GM10266 (cell line): ENCODE results near the gene GOLGA8J.
"Not testable (repeated sequence)": the region's sequence is repeated elsewhere in the genome, so short reads cannot be mapped to it uniquely, and the experiment has no call there.

Experiments used
- DNase-seq: peaks from one replicate; pipeline ENCODE4 v3.0.0; 2012; ENCODE audit errors: extremely low spot score
- TF ChIP-seq, protein P1 (sequence below): IDR thresholded peaks from 2 replicates; pipeline ENCODE4 v1.5.1; 2012; ENCODE audit warnings: mild to moderate bottlenecking, low read depth; ENCODE audit not compliant: control insufficient read depth, insufficient read depth; ENCODE audit errors: missing control alignments

Gene GOLGA8J

DNA sequence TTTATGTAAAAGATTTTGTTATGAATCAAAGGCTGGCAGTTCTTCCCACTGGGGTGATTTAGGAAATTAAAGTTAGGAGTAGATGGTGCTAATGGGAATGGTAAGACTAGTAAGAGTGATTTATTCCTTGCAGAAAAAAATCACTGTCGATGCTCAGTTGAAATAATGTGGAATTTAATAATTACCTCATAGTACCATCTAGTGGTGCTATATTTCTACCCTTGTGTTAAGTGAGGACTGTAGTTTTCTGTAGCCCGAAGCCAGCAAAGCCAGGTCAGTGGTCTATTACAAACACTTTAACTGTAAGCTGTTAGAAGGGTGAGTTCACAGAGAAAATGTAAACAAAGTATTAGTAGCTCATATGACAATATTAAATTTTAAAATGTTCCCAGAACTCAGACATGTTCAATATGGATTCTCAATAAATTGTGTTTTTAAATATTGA lies 39.5 kb upstream of the GOLGA8J start:
- DNase-seq = no peak
- TF ChIP-seq, protein P1, sequence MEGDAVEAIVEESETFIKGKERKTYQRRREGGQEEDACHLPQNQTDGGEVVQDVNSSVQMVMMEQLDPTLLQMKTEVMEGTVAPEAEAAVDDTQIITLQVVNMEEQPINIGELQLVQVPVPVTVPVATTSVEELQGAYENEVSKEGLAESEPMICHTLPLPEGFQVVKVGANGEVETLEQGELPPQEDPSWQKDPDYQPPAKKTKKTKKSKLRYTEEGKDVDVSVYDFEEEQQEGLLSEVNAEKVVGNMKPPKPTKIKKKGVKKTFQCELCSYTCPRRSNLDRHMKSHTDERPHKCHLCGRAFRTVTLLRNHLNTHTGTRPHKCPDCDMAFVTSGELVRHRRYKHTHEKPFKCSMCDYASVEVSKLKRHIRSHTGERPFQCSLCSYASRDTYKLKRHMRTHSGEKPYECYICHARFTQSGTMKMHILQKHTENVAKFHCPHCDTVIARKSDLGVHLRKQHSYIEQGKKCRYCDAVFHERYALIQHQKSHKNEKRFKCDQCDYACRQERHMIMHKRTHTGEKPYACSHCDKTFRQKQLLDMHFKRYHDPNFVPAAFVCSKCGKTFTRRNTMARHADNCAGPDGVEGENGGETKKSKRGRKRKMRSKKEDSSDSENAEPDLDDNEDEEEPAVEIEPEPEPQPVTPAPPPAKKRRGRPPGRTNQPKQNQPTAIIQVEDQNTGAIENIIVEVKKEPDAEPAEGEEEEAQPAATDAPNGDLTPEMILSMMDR = no peak

DNA sequence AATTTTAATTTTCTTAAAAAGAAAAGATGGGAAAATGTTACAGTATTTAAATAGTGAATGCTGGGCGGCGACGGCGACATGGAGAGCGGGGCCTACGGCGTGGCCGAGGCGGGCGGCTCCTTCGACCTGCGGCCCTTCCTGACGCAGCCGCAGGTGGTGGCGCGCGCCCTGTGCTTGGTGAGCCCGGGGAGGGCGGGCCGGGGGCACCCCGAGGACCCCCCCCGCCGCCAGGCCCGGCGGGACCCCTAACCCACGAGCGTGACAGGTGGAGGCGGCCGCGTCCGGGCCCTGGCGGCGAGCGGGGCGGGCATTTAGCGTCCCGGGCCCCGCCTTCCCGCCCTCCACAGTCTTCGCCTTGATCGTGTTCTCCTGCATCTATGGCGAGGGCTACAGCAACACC lies 38.4 kb upstream of the GOLGA8J start:
- TF ChIP-seq, protein P1 = no peak
- no peak for DNase-seq

DNA sequence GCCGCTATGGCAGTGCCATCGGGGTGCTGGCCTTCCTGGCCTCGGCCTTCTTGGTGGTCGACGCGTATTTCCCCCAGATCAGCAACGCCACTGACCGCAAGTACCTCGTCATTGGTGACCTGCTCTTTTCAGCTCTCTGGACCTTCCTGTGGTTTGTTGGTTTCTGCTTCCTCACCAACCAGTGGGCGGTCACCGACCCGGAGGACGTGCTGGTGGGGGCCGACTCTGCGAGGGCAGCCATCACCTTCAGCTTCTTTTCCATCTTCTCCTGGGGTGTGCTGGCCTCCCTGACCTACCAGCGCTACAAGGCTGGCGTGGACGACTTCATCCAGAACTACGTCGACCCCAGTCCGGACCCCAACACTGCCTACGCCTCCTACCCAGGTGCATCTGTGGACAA lies 37.9 kb upstream of the GOLGA8J start:
- not testable (repeated sequence) for DNase-seq

DNA sequence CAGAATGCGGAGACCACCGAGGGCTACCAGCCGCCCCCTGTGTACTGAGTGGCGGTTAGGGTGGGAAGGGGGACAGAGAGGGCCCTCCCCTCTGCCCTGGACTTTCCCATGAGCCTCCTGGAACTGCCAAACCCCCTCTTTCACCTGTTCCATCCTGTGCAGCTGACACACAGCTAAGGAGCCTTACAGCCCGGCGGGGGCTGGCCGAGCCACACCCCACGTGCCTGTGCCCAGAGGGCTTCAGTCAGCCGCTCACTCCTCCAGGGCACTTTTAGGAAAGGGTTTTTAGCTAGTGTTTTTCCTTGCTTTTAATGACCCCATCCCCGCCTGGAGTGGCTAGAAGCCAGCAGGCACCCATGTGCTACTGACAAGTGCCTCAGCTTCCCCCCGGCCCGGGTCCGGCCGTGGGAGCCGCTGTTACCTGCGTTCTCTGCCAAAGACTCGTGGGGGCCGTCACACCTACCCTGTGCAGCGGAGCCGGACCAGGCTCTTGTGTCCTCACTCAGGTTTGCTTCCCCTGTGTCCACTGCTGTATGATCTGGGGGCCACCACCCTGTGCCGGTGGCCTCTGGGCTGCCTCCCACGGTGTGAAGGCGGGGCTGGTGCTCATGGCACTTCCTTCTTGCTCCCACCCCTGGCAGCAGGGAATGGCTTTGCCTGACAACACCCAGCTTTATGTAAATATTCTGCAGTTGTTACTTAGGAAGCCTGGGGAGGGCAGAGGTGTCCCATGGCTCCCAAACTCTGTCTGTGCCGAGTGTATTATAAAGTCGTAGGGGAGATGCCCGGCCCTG lies 37.3 kb upstream of the GOLGA8J start:
- DNase-seq = not testable (repeated sequence)

DNA sequence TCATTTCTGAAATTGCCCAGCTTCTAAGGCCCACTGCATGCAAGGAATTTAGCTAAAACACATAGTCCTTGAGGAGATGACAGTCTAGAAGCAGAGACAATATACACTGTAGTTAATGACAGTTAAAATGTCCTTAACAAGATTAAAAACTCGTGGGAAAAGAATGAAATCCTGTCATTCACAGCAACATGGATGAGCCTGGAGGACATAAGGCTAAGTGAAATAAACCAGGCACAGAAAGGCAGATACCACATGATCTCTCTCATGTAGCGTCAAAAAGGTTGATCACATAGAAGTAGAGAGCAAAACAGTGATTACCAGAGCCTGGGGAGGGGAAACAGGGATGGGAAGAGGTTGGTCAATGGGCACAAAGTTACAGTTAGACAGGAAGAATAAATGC lies 36.3 kb upstream of the GOLGA8J start:
- no peak for DNase-seq
- TF ChIP-seq, protein P1 = no peak

DNA sequence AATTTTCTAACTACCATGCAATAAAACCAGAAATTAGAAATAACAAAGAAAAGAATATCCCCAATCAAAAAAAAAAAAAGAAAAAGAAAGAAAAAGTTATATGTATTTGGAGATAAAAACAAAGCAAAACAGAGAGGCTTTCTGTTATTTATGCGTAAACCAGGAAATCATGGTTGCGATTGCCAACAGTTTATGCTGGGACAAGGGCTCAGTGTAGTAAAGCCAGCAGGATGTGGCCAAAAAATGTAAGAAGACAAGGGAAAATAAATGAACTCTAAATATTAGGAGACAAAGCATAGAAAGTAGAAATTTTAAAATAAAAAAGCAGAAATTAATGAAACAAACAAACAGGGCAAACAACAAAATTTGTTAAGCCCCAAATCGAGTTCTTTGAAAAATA lies 27.2 kb upstream of the GOLGA8J start:
- TF ChIP-seq, protein P1 = no peak
- DNase-seq = no peak

DNA sequence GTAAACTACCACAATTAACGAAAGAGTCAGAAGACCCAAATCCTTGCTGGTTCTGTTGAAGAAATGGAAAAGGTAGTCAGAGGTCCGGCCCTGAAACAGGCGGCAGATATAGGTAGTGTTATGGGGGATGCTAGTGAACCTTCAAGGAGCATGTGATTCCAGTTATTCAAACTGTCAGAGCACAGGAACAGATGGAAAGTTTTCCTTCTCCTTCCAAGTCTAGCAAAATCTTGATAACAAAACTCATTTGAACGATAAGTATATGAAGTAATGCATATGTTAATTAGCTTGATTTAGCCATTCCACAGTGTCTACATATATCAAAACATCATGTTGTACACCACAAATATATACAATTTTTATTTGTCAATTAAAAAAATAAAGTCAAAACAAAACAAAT lies 26.6 kb upstream of the GOLGA8J start:
- TF ChIP-seq, protein P1 = no peak
- no peak for DNase-seq

DNA sequence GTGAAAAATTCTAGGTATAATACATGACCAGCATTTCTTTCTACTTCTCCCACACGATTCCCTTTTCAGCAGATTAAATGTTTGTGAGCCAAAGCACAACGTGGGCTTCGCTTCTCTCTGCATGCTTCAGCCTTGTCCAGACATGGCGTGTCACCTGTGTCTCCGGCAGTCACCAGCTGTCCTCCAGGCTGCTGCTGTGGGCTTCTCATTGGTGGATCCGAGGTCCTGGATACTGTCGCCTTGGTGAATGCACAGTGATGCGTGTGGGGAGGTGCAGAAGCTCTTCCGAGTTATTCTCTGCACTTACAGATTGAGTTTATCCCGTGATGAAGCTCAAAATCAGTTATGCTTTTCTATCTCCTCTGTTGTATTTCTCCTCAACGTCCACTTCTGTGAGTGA lies 23.0 kb upstream of the GOLGA8J start:
- no peak for DNase-seq
- TF ChIP-seq, protein P1 = no peak
